B cell (primary cell): Measurements from ENCODE around the gene ASH1L.

Experiments
- EZH2 ChIP-seq: IDR thresholded peaks from 2 replicates; pipeline ENCODE4 v1.6.1; 2012; ENCODE audit warnings: borderline replicate concordance, low read depth, mild to moderate bottlenecking, moderate library complexity, low read length; ENCODE audit not compliant: insufficient read depth, poor library complexity, severe bottlenecking
- TF ChIP-seq, protein P1 (sequence below): fragments of 200-600 bp; IDR thresholded peaks from one replicate; pipeline ENCODE4 v1.8.0; 2022; ENCODE audit warnings: antibody characterized with exemption, mild to moderate bottlenecking

DNA sequence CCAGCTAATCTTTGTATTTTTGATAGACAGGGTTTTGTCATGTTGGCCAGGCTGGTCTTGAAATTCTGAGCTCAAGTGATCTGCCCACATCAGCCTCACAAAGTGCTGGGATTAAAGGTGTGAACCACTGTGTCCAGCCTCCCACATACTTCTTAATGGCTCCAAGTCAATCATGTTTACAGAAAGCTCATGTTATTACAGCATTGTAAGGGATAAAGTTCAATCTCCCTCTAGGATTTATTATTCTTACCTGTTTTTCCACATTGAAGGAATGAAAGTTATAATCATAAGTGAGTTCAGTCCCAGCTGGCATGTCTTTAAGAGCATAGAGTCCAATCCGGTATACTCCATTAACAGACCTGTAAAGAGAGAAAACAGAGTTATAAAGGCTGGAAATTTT lies 202.6 kb downstream of the ASH1L start:
- TF ChIP-seq, protein P1, sequence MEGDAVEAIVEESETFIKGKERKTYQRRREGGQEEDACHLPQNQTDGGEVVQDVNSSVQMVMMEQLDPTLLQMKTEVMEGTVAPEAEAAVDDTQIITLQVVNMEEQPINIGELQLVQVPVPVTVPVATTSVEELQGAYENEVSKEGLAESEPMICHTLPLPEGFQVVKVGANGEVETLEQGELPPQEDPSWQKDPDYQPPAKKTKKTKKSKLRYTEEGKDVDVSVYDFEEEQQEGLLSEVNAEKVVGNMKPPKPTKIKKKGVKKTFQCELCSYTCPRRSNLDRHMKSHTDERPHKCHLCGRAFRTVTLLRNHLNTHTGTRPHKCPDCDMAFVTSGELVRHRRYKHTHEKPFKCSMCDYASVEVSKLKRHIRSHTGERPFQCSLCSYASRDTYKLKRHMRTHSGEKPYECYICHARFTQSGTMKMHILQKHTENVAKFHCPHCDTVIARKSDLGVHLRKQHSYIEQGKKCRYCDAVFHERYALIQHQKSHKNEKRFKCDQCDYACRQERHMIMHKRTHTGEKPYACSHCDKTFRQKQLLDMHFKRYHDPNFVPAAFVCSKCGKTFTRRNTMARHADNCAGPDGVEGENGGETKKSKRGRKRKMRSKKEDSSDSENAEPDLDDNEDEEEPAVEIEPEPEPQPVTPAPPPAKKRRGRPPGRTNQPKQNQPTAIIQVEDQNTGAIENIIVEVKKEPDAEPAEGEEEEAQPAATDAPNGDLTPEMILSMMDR, result no peak
- TF ChIP-seq EZH2, result no peak
